HUES48 (cell line): ENCODE measurements around the gene TBCE.

Experiments
- H3K27ac ChIP-seq: one replicate; pipeline ENCODE4 v1.7.0; 2013; ENCODE audit warnings: low read depth, low read length, inconsistent platforms
- H3K27me3 ChIP-seq: 2 replicates; pipeline ENCODE4 v1.6.1; 2013; ENCODE audit warnings: mild to moderate bottlenecking, low read length; ENCODE audit not compliant: control insufficient read depth, insufficient read depth
- H3K36me3 ChIP-seq: 2 replicates; pipeline ENCODE4 v1.6.1; 2013; ENCODE audit warnings: low read length; ENCODE audit not compliant: control insufficient read depth, insufficient read depth
- H3K4me1 ChIP-seq: 2 replicates; pipeline ENCODE4 v1.6.1; 2013; ENCODE audit warnings: mild to moderate bottlenecking, low read length; ENCODE audit not compliant: control insufficient read depth, insufficient read depth
- H3K4me3 ChIP-seq: 2 replicates; pipeline ENCODE4 v1.5.1; 2013; ENCODE audit warnings: mild to moderate bottlenecking, low read depth, low read length
- H3K9ac ChIP-seq: 2 replicates; pipeline ENCODE4 v1.6.1; 2013; ENCODE audit warnings: mild to moderate bottlenecking, low read depth, low read length, moderate library complexity
- H3K9me3 ChIP-seq: 2 replicates; pipeline ENCODE4 v1.6.1; 2013; ENCODE audit warnings: low read length; ENCODE audit not compliant: control insufficient read depth, insufficient read depth

The TBCE gene

DNA sequence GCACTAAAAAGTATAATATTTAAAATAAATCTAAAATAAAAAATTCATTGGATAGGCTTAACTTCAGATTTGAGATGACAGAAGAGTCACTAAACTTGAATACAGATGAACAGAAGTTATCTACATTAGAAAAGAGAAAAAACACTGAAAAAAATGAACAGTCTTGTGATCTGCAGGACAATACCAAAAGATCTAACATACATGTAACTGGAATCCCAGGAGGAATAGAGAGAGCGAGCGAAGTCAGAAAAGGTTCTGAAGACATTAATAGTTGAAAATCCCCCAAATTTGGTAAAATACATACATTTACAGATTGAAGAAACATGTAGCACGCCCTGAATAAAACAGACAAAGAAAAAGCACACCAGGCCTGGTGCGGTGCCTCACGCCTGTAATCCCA lies 115.9 kb downstream of the TBCE start:
- Histone ChIP-seq H3K4me1 (no peaks in the 10 kb centered on the region), H3K9ac (no peak overlapping the region), H3K36me3 (peaks cover 82% of the 10 kb centered on the region), H3K4me3 (no peak overlapping the region), H3K27ac (no peak overlapping the region), H3K9me3 (no peaks in the 10 kb centered on the region), H3K27me3 (no peaks in the 10 kb centered on the region)

DNA sequence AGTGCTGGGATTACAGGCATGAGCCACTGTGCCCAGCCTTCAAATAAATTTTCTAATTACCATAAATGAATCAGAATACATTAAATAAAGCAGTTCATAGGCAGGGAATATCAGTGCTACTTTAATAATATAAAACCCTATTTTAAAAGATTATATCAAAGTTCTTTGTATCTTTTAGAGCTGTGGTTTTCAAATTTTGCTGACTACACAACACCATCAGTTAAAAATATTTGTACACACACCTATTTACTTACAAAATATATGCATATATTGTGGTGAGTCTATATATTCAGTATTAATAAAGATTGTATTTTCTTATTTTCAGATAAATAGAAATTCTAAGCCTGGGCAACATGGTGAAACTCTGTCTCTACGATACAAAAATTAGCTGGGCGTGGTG lies 118.3 kb downstream of the TBCE start:
- no peak overlapping the region for H3K4me3 ChIP-seq
- no peaks in the 10 kb centered on the region for H3K27me3 ChIP-seq
- H3K9ac ChIP-seq: no peak overlapping the region
- H3K9me3 ChIP-seq: no peaks in the 10 kb centered on the region
- no peaks in the 10 kb centered on the region for H3K4me1 ChIP-seq
- peaks cover 75% of the 10 kb centered on the region for H3K36me3 ChIP-seq
- no peak overlapping the region for H3K27ac ChIP-seq

DNA sequence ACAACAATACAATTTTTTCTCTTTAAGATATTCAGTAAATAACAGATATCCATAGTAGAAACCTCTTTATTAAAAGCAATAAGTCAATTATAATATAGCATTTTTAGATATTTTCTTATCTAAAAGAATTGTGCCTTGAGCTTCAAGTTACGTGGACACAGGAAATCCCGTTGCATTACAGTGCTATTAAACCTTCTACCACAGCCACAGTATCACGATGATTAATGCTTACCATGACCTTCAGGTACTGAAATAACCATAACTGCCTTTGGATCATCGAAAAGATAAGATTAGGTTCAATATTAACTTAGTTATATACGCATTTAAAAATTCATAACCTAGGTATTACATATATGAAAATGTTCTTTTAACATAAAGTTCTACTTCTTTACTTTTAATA lies 119.1 kb downstream of the TBCE start:
- Histone ChIP-seq H3K27ac (no peak overlapping the region), H3K4me3 (no peak overlapping the region), H3K27me3 (no peaks in the 10 kb centered on the region), H3K9ac (no peak overlapping the region), H3K9me3 (no peaks in the 10 kb centered on the region), H3K36me3 (peaks cover 80% of the 10 kb centered on the region), H3K4me1 (no peaks in the 10 kb centered on the region)

DNA sequence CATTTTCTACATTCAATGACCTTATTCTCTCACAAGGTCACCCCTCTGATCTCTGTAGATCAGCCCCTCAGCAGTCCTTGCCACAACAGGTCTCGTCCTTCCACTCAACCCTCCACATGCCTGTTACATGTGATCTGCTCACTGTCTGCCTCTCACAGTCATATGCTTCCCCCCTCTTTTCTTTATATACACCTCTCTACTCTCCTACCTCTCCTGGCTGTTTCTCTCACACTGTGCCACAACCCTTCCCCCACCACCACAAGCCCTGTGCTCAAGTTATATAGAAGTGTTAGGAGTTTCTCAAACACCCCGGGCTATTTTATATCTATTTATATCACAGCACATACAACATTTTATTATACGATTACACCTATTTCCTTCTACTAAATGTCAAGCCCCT lies 124.4 kb downstream of the TBCE start:
- H3K36me3 ChIP-seq: peaks cover 76% of the 10 kb centered on the region
- H3K27ac ChIP-seq: no peak overlapping the region
- no peak overlapping the region for H3K9ac ChIP-seq
- H3K9me3 ChIP-seq: no peaks in the 10 kb centered on the region
- H3K4me1 ChIP-seq: no peaks in the 10 kb centered on the region
- no peak overlapping the region for H3K4me3 ChIP-seq
- H3K27me3 ChIP-seq: no peaks in the 10 kb centered on the region

DNA sequence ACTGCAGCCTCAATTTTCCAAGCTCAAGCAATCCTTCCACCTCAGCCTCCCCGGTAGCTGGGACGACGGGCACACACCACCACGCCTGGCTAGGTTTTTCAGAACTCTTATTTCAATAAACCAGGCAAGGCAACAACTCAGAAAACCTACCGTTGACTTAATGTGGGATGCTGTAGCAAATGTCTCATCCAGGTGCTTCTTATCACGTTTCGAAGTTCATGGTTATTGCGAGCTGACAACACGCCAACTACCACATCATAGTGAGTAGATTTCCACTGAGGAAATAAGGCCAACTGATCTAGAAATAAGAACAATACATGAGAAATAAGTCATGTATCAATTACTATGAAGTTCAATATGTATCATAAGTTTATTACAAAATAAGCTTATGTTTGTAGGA lies 127.3 kb downstream of the TBCE start:
- Histone ChIP-seq H3K27ac (no peak overlapping the region), H3K27me3 (no peaks in the 10 kb centered on the region), H3K36me3 (peaks cover 56% of the 10 kb centered on the region), H3K4me3 (no peak overlapping the region), H3K9ac (no peak overlapping the region), H3K9me3 (no peaks in the 10 kb centered on the region), H3K4me1 (no peaks in the 10 kb centered on the region)

DNA sequence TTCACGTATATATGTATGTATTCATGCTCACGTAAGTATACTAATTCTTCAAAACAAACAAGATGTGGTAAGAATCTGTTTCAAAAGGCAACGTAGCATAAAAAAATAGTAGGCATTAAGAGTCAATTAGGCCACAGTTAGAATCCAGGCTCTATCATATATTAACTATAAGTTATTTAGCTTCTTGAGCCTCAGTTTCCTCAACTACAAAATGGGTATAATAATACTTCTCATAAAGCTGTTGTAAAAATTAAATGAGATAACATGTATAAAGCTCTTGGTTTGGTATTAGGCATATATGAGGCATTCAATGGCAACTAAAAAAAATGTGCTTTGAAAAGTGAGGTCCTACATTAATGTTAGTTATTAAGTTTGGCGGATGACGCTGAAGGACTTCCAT lies 127.8 kb downstream of the TBCE start:
- H3K4me1 ChIP-seq: no peaks in the 10 kb centered on the region
- peaks cover 51% of the 10 kb centered on the region for H3K36me3 ChIP-seq

DNA sequence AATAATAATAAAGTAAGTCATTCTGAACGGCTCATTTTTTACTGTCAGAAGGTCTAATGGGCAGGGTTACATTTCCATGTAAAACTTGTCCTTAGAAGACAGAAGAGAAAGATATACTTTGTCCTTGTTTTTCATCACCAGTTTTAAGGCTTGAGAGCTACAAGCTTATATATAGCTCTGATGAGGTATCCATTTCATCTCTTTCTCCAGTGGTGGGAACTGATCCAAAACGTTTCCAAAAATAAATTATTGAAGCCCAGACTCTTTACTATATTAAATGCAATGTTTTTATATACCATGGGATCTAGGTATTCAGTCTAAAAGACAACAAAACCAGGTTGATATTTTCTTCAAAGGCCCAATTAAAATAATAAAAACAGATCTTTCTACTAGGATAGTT lies 128.3 kb downstream of the TBCE start:
- Histone ChIP-seq H3K36me3 (peaks cover 50% of the 10 kb centered on the region), H3K9me3 (no peaks in the 10 kb centered on the region), H3K27me3 (no peaks in the 10 kb centered on the region), H3K4me1 (0 out of 2 replicates have a peak, but pooled peaks cover 2% of the 10 kb centered on the region), H3K27ac (no peak overlapping the region), H3K9ac (no peak overlapping the region), H3K4me3 (no peak overlapping the region)

More for the DNA sequence above, 127.8 kb downstream of the TBCE start:
- Histone ChIP-seq H3K27me3 (no peaks in the 10 kb centered on the region), H3K9ac (no peak overlapping the region), H3K4me3 (no peak overlapping the region), H3K27ac (no peak overlapping the region), H3K9me3 (no peaks in the 10 kb centered on the region)

DNA sequence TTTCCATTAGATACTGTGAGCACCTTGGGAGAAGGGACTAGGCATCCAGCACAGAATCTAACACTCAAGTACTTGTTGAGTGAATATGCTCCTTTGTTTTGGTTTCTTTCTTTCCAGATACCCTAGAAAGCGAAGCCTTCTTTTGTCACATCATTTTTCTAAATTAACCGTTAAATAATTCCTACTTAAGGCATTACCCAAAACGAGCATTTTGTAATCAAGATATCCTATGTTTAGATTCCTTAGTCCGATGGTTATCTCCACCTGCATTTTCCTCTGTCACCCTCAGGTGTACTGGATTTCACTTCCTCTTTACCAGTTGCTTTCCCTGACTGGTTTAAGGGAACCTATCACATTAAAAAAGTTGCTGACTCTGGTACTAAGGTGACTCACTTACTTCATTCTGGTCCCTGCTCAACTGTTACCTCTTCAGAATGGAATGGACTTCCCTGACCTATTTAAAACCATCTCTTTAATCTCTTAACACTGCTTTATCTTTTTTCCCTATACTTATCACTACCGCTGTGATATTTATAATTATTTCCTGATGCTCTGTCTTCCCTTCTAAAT lies 133.8 kb downstream of the TBCE start:
- no peak overlapping the region for H3K9ac ChIP-seq
- H3K27ac ChIP-seq: no peak overlapping the region
- H3K36me3 ChIP-seq: no peaks in the 10 kb centered on the region
- no peaks in the 10 kb centered on the region for H3K27me3 ChIP-seq
- H3K4me1 ChIP-seq: peaks cover 22% of the 10 kb centered on the region
- H3K9me3 ChIP-seq: no peaks in the 10 kb centered on the region
- H3K4me3 ChIP-seq: no peak overlapping the region
